ENCODE data around the gene ATP11B.

Gene ATP11B

GRCh38 chr3:182895513-182896112 is 102.3 kb downstream of the ATP11B start:
- no peaks in the 10 kb centered on the region for H3K4me1 ChIP-seq (ENCODE audit: control insufficient read depth, insufficient read depth, low read length)
- ChIA-PET POLR2A (no interaction called here), CTCF (interaction anchor here (0.7 kb wide), 1 partner anchor 67 kb away, joined by 3 read pairs; no protein-coding TSS in a partner anchor)
- TF ChIP-seq ZNF23 (tag by site-specific recombination; IDR thresholded peaks at IDR 0.05; ENCODE audit: borderline replicate concordance) (no peak), ZNF610 (tag by site-specific recombination; IDR thresholded peaks at IDR 0.05; ENCODE audit: borderline replicate concordance) (no peak), IKZF3 (tag by site-specific recombination; IDR thresholded peaks at IDR 0.05) (no peak), ZFP41 (tag by site-specific recombination; IDR thresholded peaks at IDR 0.05; ENCODE audit: borderline replicate concordance) (no peak), ZNF426 (tag by site-specific recombination; IDR thresholded peaks at IDR 0.05) (no peak), REPIN1 (tag by site-specific recombination; IDR thresholded peaks at IDR 0.05; ENCODE audit: low read depth) (no peak), ZNF561 (tag by site-specific recombination; IDR thresholded peaks at IDR 0.05; ENCODE audit: borderline replicate concordance) (no peak), PRDM4 (tag by site-specific recombination; IDR thresholded peaks at IDR 0.05) (no peak), FEZF1 (tag by site-specific recombination; IDR thresholded peaks at IDR 0.05) (no peak), ZSCAN30 (tag by site-specific recombination; IDR thresholded peaks at IDR 0.05) (no peak)
- no peak overlapping the region for H3K27ac ChIP-seq (ENCODE audit: extremely low read depth, low read depth, low read length)
- no peaks in the 10 kb centered on the region for H3K9me3 ChIP-seq (ENCODE audit: control insufficient read depth, insufficient read depth, low read depth, low read length)
- H3K4me3 ChIP-seq (ENCODE audit: low read depth, low read length), result no peak overlapping the region
- H3K36me3 ChIP-seq (ENCODE audit: control insufficient read depth in 2 of 2, insufficient read depth in 1 of 2, low read length in 2 of 2), result peaks cover 0 to 28% of the 10 kb centered on the region in 2 experiments

GRCh38 chr3:182896553-182896952 is 103.2 kb downstream of the ATP11B start:
- ChIA-PET POLR2A (no interaction called here), CTCF (no interaction called here)
- H3K9me3 ChIP-seq (ENCODE audit: control insufficient read depth, insufficient read depth, low read depth, low read length), result no peaks in the 10 kb centered on the region
- no peak overlapping the region for H3K4me3 ChIP-seq (ENCODE audit: low read depth, low read length)
- TF ChIP-seq PRDM1 (tag by site-specific recombination; IDR thresholded peaks at IDR 0.05) (peak; percentile 39; the same call in 1 of the 2 replicates), ZNF664 (tag by site-specific recombination; IDR thresholded peaks at IDR 0.05) (no peak)
- H3K36me3 ChIP-seq (ENCODE audit: control insufficient read depth in 2 of 2, insufficient read depth in 1 of 2, low read length in 2 of 2), result peaks cover 0 to 23% of the 10 kb centered on the region in 2 experiments
- H3K4me1 ChIP-seq (ENCODE audit: control insufficient read depth, insufficient read depth, low read length), result no peaks in the 10 kb centered on the region
- H3K27ac ChIP-seq (ENCODE audit: extremely low read depth, low read depth, low read length), result no peak overlapping the region

GRCh38 chr3:182902236-182902635 is 108.9 kb downstream of the ATP11B start:
- Histone ChIP-seq H3K4me1 (ENCODE audit: control insufficient read depth, insufficient read depth, low read length) (no peaks in the 10 kb centered on the region), H3K9me3 (ENCODE audit: control insufficient read depth, insufficient read depth, low read depth, low read length) (no peaks in the 10 kb centered on the region), H3K27ac (ENCODE audit: extremely low read depth, low read depth, low read length) (no peak overlapping the region), H3K4me3 (ENCODE audit: low read depth, low read length) (no peak overlapping the region), H3K36me3 (ENCODE audit: control insufficient read depth in 2 of 2, insufficient read depth in 1 of 2, low read length in 2 of 2) (peaks cover 0 to 32% of the 10 kb centered on the region in 2 experiments)
- POLR2A ChIA-PET, result no interaction called here
- CTCF ChIA-PET, result interaction anchor here (0.7 to 1.8 kb wide), 3 partner anchors 14 to 594 kb away, joined by 3 to 6 read pairs (median 3); no protein-coding TSS in a partner anchor
- TF ChIP-seq FEZF1 (tag by site-specific recombination; IDR thresholded peaks at IDR 0.05), result no peak
- TF ChIP-seq ZNF776 (tag by site-specific recombination; IDR thresholded peaks at IDR 0.05; ENCODE audit: borderline replicate concordance), result no peak
- no peak for TF ChIP-seq REST (tag by site-specific recombination; IDR thresholded peaks at IDR 0.05)
- TF ChIP-seq ZNF274 (IDR thresholded peaks at IDR 0.05; ENCODE audit: low read length), result no peak
- TF ChIP-seq ZNF274 (tag by site-specific recombination; IDR thresholded peaks at IDR 0.05; ENCODE audit: borderline replicate concordance), result no peak
- no peak for TF ChIP-seq ZNF148 (tag by site-specific recombination; IDR thresholded peaks at IDR 0.05; ENCODE audit: borderline replicate concordance)
- no peak for TF ChIP-seq ZNF521 (tag by site-specific recombination; IDR thresholded peaks at IDR 0.05)
- no peak for TF ChIP-seq KLF8 (tag by site-specific recombination; IDR thresholded peaks at IDR 0.05)
- TF ChIP-seq ZNF610 (tag by site-specific recombination; IDR thresholded peaks at IDR 0.05; ENCODE audit: borderline replicate concordance), result no peak
- TF ChIP-seq SCRT2 (tag by site-specific recombination; IDR thresholded peaks at IDR 0.05), result no peak
- TF ChIP-seq ZNF701 (tag by site-specific recombination; IDR thresholded peaks at IDR 0.05), result no peak

All from HEK293 (cell line).